Stomach smooth muscle (tissue), 2 donors: ENCODE data around the gene RGR.

Experiments used
- H3K27ac ChIP-seq: one replicate; pipeline ENCODE4 v1.7.0; 2013; ENCODE audit warnings: mild to moderate bottlenecking, low read length, inconsistent platforms
- H3K27me3 ChIP-seq, 2 donors: one replicate each; pipeline ENCODE4 v1.7.0; 2013; ENCODE audit warnings: low read length in 2 of 2; ENCODE audit not compliant: insufficient read depth in 2 of 2, control insufficient read depth in 1 of 2
- H3K36me3 ChIP-seq, 2 donors: one replicate each; pipeline ENCODE4 v1.7.0; 2013; ENCODE audit warnings: low read length in 2 of 2; ENCODE audit not compliant: control insufficient read depth in 2 of 2, insufficient read depth in 2 of 2
- H3K4me1 ChIP-seq: one replicate; pipeline ENCODE4 v1.7.0; 2013; ENCODE audit warnings: low read length; ENCODE audit not compliant: control insufficient read depth, insufficient read depth
- H3K4me3 ChIP-seq, 2 donors: one replicate each; pipeline ENCODE4 v1.7.0; 2013; ENCODE audit warnings: low read length in 2 of 2
- H3K9ac ChIP-seq, 2 donors: one replicate each; pipeline ENCODE4 v1.7.0; 2013; ENCODE audit warnings: low read length in 2 of 2, mild to moderate bottlenecking in 1 of 2
- H3K9me3 ChIP-seq, 2 donors: one replicate each; pipeline ENCODE4 v1.7.0; 2013; ENCODE audit warnings: low read length in 2 of 2; ENCODE audit not compliant: control insufficient read depth in 2 of 2
- donor health status: healthy.
- donor health status: Pancreatic carcinoma.

The RGR gene

GRCh38 chr10:84236807-84237198 is 8.1 kb upstream of the RGR start:
- peaks cover 3% of the 10 kb centered on the region for H3K4me1 ChIP-seq
- no peaks in the 10 kb centered on the region for H3K9me3 ChIP-seq
- peaks cover 9 to 10% of the 10 kb centered on the region in 2 donors for H3K27me3 ChIP-seq
- H3K4me3 ChIP-seq: no peak overlapping the region
- H3K27ac ChIP-seq: no peak overlapping the region
- no peak overlapping the region for H3K9ac ChIP-seq
- H3K36me3 ChIP-seq: no peaks in the 10 kb centered on the region

GRCh38 chr10:84237199-84238051 is 7.4 kb upstream of the RGR start:
- peaks cover 9 to 10% of the 10 kb centered on the region in 2 donors for H3K27me3 ChIP-seq

GRCh38 chr10:84238909-84239308 is 5.9 kb upstream of the RGR start:
- Histone ChIP-seq H3K9me3 (no peaks in the 10 kb centered on the region), H3K4me3 (no peak overlapping the region), H3K27me3 (peaks cover 9 to 10% of the 10 kb centered on the region in 2 donors), H3K9ac (no peak overlapping the region), H3K36me3 (no peaks in the 10 kb centered on the region), H3K4me1 (peaks cover 3% of the 10 kb centered on the region), H3K27ac (no peak overlapping the region)

More at GRCh38 chr10:84237199-84238051, 7.4 kb upstream of the RGR start:
- H3K4me3 ChIP-seq: no peak overlapping the region
- H3K9ac ChIP-seq: no peak overlapping the region
- H3K4me1 ChIP-seq: peaks cover 3% of the 10 kb centered on the region
- no peaks in the 10 kb centered on the region for H3K36me3 ChIP-seq
- no peaks in the 10 kb centered on the region for H3K9me3 ChIP-seq
- H3K27ac ChIP-seq: no peak overlapping the region

DNA sequence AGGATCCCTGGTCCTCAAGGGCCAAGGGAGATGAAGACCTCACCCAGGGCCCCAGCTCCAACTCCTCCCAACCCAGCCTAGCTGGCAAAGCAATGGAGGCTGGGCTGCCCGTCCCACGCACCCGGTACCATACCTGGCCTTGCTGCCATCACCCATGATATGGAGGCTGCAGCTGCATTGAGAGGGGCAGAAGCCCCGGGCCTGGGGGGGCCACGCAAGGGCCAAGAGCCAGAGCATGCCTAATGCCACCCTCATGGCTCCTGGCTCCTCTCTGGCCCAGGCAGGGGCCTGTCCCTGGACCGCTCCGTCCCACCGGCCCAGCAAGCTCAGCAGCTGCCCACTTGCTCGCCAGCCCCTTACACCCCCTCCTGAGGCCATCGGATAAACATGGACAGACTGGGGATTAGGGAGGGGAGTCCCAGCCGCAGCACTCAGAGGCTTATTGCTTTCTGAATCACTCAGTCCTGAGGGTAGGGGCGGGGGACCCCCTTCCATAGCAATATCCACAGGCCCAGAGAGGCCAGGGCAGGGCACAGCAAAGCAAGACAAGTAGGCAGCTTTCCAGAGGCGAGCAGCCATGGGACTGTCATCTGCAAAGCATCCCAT is 3.6 kb upstream of the RGR start, which contains the start of gene LRIT1:
Gene LRIT1, minus strand, starts transcription at position 362 of the 606 bp plus-strand sequence. Its CDS starts 107 bp downstream, at position 255.
- H3K36me3 ChIP-seq: no peaks in the 10 kb centered on the region
- no peak within 1 kb of the TSS for H3K9ac ChIP-seq
- peaks cover 10% of the 10 kb centered on the region in 2 donors for H3K27me3 ChIP-seq
- no peak within 1 kb of the TSS for H3K27ac ChIP-seq
- H3K4me3 ChIP-seq: no peak within 1 kb of the TSS
- no peaks in the 10 kb centered on the region for H3K9me3 ChIP-seq
- peaks cover 6% of the 10 kb centered on the region for H3K4me1 ChIP-seq

GRCh38 chr10:84243759-84244158 is 1.1 kb upstream of the RGR start:
- H3K36me3 ChIP-seq: no peaks in the 10 kb centered on the region
- H3K27me3 ChIP-seq: peaks cover 4 to 7% of the 10 kb centered on the region in 2 donors
- no peak overlapping the region for H3K9ac ChIP-seq
- no peak overlapping the region for H3K27ac ChIP-seq
- peaks cover 3% of the 10 kb centered on the region for H3K4me1 ChIP-seq
- H3K9me3 ChIP-seq: no peaks in the 10 kb centered on the region
- no peak overlapping the region for H3K4me3 ChIP-seq

DNA sequence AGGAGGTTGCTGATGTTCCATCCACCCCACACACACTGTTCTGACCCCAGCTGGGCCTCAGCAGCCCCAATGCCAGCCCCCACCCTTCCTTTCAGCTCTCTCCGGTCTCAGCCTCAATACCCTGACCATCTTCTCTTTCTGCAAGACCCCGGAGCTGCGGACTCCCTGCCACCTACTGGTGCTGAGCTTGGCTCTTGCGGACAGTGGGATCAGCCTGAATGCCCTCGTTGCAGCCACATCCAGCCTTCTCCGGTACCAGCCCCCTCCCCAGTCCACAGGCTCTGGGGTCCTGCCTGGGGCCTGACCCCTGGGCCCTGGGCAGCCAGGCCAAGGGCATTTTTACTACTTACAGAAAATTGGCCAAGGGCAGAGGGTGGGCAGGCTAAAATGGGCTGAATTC is 2.6 kb downstream of the RGR start:
- H3K36me3 ChIP-seq: no peaks in the 10 kb centered on the region
- H3K27me3 ChIP-seq: peaks cover 0 to 5% of the 10 kb centered on the region in 2 donors
- peaks cover 3% of the 10 kb centered on the region for H3K4me1 ChIP-seq
- no peak overlapping the region for H3K4me3 ChIP-seq
- H3K27ac ChIP-seq: no peak overlapping the region
- no peak overlapping the region for H3K9ac ChIP-seq
- peaks cover 0 to 4% of the 10 kb centered on the region in 2 donors for H3K9me3 ChIP-seq

DNA sequence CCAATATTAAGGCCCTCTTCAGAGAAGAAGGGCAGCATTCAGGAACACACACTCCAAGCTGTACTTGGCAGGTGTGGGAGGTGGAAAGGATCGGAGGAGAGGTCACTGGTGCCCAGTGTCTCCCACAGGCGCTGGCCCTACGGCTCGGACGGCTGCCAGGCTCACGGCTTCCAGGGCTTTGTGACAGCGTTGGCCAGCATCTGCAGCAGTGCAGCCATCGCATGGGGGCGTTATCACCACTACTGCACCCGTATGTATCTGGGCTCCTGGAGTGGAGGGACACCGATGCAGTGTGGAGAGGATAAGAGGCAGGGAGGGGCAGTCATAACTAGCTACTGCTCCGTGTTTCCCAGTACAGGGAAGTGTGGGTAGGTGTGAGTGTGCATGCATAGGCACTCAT is 3.9 kb downstream of the RGR start:
- no peak overlapping the region for H3K27ac ChIP-seq
- no peak overlapping the region for H3K9ac ChIP-seq
- peaks cover 0 to 5% of the 10 kb centered on the region in 2 donors for H3K27me3 ChIP-seq
- no peaks in the 10 kb centered on the region for H3K36me3 ChIP-seq
- peaks cover 0 to 4% of the 10 kb centered on the region in 2 donors for H3K9me3 ChIP-seq
- peaks cover 3% of the 10 kb centered on the region for H3K4me1 ChIP-seq
- H3K4me3 ChIP-seq: no peak overlapping the region

- no peak overlapping the region for H3K9ac ChIP-seq
- H3K27me3 ChIP-seq: peaks cover 7% of the 10 kb centered on the region in 2 donors
- H3K27ac ChIP-seq: no peak overlapping the region
- H3K4me1 ChIP-seq: no peaks in the 10 kb centered on the region
- H3K4me3 ChIP-seq: no peak overlapping the region
- H3K36me3 ChIP-seq: no peaks in the 10 kb centered on the region
- peaks cover 0 to 4% of the 10 kb centered on the region in 2 donors for H3K9me3 ChIP-seq
Observed at GRCh38 chr10:84254552-84255478, 10.0 kb downstream of the RGR start.

DNA sequence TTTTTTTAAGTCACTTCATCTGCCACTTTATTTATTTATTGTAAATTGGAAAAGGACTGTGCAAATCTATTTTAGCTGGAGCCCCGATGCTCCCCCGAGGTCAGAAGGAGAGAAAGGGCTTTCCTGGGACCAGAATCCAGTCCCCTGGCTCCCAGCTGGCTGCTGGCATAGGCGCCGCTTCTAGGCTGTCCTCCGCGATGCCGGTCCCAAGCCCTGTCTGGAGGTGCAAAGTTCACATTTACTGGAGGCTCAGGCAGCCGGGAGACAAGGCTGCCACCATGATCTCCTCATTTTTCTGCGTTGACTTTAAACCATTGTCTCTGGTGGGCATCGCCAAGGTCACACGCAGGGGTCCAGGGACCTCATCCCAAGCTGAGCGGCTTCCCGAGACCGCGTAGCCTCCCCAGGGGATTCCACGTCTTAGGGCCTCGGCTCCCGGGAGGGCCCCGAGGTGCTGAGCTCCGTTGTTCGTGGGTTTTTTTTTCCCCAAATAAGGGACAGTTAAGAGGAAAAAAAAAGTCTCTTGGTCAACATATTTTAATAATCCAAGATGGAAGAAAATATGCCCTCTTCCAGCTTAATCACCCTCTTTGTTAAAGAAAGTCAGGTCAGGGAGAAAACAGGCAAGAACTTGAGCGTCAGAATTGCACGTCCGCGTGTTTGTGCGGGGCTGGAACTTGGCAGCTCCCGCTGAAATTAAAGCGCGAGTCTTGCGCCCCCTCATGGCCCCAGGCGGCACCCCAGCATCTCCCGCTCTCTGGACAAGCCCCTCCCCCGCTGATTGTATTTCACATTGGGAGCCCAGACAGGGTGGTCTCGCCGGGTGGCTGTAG is 11.9 kb downstream of the RGR start:
- Histone ChIP-seq H3K27ac (no peak overlapping the region), H3K4me3 (no peak overlapping the region), H3K9ac (no peak overlapping the region), H3K36me3 (no peaks in the 10 kb centered on the region), H3K9me3 (peaks cover 0 to under 1% of the 10 kb centered on the region in 2 donors), H3K27me3 (peaks cover 7% of the 10 kb centered on the region in 2 donors), H3K4me1 (no peaks in the 10 kb centered on the region)
